MG63 (cell line): Measurements from ENCODE around the gene CHST3. TPM values are rescaled to one million over a fixed set of nuclear protein-coding genes. Genes with fewer than 3 reads are reported as not detected.

ENCODE experiments used
- DNase-seq: peaks from one replicate; pipeline ENCODE4 v3.0.0-alpha.2; 2020
- H3K27me3 ChIP-seq: fragments of 250-450 bp; sonication (Bioruptor Pico); 2 replicates; pipeline ENCODE4 v1.5.1; 2020; ENCODE audit warnings: mild to moderate bottlenecking, moderate library complexity
- H3K36me3 ChIP-seq: fragments of 250-450 bp; sonication (Bioruptor Pico); 2 replicates; pipeline ENCODE4 v1.5.1; 2020; ENCODE audit warnings: mild to moderate bottlenecking, moderate library complexity
- H3K4me3 ChIP-seq: fragments of 250-450 bp; sonication (Bioruptor Pico); 2 replicates; pipeline ENCODE4 v1.5.1; 2020; ENCODE audit warnings: mild to moderate bottlenecking, moderate library complexity
- H3K9me3 ChIP-seq: fragments of 250-450 bp; sonication (Bioruptor Pico); 2 replicates; pipeline ENCODE4 v1.5.1; 2020; ENCODE audit warnings: mild to moderate bottlenecking, moderate library complexity
- total RNA-seq: library from RNA; depleted of rRNA; stranded (reverse); fragments of >200 nt; shearing (Covaris generic); gene quantifications from 2 replicates; pipeline ENCODE4 v1.2.3, GENCODE V29; 2014; ENCODE audit warnings: low replicate concordance

The CHST3 gene
- total RNA-seq, 1 experiment from 2014 or later: 21.7 TPM

DNA sequence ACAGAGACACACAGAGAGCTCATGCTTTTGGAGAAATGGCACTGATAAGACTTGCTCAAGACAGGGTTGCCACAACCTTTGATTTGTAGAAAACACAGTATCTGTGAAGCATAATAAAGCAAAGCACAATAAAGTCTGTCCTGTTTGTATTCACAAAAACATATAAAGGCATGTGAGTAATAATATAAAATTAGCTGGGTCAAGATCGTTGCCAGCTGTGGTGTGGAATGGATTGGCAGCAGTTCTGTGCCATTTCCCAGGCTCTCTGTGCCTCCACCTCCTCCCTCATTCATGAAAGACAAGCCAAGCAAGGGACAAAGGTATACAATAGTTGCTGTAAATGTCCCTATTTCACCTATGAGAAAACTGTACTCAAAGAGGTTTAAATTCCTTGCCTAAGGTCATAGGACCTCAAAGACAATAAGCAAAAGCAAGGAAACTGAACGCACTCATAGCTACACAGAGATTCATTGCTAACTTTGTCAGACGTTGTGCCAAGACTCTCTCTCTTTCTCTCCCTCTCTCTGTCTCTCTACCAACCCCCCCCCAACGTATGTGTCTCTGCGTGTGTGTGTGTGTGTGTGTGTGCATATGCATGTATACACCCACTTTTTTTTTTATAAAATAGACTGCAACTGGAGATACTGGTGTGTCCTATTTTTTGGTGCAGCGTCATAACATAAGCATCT is 31.8 kb downstream of the CHST3 start:
- no peaks in the 10 kb centered on the region for H3K9me3 ChIP-seq
- DNase-seq: no peak
- H3K27me3 ChIP-seq: no peaks in the 10 kb centered on the region
- H3K36me3 ChIP-seq: peaks cover 18% of the 10 kb centered on the region
- no peak overlapping the region for H3K4me3 ChIP-seq

DNA sequence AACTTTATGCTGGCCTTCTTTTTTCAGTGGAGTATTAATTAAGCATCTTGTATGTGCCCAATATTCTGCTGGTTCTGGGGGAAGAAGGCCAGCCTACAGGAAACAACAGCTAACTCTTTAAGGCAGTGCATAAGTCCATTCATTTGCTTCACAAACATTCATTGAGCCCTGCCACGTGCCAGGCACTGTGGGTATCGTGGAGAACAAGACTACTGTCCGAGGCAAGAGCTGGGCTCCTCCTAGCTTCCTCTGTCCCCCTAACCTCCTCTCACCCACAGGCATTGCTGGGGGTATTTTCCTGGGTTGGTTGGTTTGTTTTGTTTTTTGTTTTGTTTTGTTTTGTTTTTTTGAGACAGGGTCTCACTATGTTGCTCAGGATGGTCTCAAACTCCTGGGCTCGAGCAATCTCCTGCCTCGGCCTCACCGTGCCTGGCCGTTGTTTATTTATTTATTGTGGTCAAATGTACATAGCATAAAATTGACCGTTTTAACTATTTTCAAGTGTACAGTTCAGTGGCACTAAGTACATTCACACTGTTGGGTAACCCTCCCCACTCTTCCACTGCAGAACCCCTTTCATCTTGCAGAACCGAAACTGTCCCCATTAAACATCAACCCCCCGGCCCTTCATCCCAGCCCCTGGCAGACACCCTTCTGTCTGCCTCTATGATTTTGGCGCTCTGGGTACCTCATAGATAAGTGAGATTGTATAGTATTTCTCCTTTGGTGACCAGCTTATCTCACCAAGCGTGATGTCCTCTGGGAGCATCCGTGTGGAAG is 32.6 kb downstream of the CHST3 start:
- Histone ChIP-seq H3K27me3 (no peaks in the 10 kb centered on the region), H3K36me3 (peaks cover 18% of the 10 kb centered on the region), H3K4me3 (no peak overlapping the region), H3K9me3 (no peaks in the 10 kb centered on the region)
- no peak for DNase-seq

DNA sequence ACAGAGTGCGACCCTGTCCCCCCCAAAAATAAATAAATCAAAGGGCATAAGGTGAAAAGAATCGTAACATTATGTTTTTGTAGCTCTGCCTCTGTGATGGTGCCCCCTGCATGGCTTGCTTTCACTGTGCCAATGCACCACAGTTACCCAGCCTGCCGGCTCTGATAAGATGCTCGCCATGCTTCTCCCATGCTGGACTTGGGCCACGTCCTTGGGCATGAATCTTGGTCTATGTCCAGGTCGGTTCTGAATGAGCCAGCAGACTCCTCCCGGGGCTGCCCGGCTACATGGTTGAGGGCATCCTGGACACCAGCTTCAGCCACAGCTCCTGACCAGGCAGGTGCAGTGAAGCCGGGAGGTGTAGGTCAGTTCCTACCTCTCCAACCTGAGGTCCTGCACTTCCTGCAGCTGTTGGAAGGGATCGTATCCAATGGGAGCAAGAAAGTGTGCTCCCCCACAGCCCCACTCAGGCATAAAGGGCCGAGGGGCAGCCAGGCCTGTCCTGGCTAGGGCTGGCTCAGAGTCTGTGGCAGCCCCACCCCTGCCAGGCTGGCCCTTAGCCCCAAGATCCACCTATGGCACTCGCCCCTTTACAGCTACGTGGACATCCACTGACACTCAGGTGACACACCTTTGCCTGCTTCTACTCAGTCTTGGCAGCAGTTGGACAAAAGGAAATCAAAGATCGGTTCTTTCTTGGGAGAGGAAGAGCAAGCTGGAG is 34.1 kb downstream of the CHST3 start:
- Histone ChIP-seq H3K27me3 (no peaks in the 10 kb centered on the region), H3K36me3 (peaks cover 16% of the 10 kb centered on the region), H3K4me3 (no peak overlapping the region), H3K9me3 (no peaks in the 10 kb centered on the region)
- peak; percentile 32 for DNase-seq

DNA sequence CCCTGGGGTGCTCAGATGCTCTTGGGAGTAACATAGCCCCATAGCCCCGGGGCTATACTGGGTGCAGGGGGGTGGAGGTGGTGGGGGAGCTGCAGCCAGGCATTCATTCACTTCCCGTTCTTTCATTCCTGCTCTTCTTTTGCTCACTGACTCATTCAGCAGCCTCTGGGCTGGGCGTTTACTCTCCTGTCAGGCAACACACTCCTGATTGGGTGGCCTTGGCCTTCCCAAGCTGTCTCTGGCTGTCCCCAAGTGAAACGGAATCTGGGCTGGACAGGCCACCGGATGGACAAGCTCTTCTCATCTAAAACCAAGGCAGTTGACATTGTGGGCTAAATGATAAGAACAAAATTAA is 34.6 kb downstream of the CHST3 start:
- H3K36me3 ChIP-seq: peaks cover 16% of the 10 kb centered on the region
- no peaks in the 10 kb centered on the region for H3K27me3 ChIP-seq
- H3K4me3 ChIP-seq: no peak overlapping the region
- H3K9me3 ChIP-seq: no peaks in the 10 kb centered on the region
- DNase-seq: peak; percentile 42

DNA sequence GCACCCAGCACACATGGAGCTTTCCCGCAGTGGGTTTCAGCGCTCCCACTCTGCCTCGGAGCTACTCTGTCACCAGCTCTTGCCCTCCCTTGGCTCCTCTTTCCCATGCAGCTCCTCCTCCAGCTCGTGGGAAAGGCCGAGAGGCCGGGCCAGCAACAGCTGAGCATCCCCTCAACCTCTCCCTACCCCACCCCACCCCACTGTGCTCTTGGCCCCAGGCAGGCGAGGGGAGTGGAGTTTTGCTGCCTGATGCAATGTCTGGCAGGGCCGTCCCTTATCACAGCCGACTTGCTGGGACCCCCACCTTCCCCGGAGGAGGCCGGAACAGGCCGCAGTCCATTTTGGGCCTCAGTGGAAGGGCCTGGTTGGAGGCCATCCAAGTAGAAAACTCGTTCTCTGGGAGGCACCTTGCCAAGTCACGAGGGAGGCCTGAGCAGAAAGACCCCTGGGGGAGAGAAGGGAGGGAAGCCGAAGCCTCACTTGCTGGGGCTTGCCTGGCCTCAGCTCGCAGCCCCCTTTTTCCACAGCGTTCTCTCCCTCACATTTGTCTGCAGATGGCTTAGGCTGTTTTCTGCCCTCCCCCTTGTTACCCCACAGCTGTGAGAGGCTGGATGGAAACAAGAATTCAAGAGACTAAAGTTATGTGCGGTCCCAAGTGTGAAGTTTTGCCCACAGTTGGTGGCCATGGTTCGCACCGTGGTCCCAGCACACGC is 35.3 kb downstream of the CHST3 start:
- DNase-seq: no peak
- Histone ChIP-seq H3K27me3 (no peaks in the 10 kb centered on the region), H3K4me3 (no peak overlapping the region)

DNA sequence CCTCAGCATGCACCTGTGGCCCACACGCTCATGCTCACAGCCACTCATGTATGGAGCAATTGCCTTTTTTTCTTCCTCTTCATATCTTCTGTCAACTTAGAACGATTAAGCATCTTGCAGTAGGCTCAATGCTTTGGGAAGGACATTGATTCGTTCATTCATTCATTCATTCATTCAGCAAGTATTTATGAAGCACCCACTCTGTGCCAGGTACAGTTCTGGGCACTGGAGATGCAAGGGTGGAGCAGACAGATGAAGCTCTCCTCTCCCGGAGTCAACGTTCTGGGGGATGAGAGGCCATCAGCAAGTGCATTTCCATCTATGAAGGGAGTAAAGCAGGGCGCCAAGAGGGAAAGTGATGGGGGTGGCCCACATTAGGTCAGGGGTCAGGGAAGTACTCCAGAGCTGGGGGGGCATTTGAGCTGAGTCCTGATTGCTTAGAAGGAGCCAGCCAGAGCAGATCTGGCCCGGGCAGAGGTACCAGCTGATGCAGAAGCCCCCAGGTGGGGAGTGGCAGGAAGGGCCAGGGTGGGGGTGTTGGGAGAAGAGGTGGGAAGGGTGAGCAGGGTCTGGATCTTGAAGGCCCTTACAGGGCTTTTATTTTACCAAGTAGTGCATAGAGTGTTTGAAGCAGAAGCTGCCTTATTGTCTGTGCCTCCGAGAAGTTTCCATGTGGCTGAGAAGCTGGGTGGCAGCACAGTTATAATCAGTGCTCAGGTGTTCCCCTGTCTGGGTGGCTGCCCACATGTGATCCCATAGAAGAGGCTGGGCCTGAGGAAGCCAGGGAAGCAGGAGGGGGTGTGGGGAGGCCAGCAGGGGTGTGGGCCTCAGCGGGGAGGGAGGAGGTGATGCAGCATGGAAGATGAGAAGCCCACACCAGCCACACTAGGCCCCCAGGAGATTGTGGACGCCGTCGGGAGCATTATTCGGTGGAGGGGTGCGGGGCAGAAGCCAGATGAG is 36.2 kb downstream of the CHST3 start:
- Histone ChIP-seq H3K27me3 (no peaks in the 10 kb centered on the region), H3K36me3 (peaks cover 24% of the 10 kb centered on the region), H3K9me3 (no peaks in the 10 kb centered on the region), H3K4me3 (no peak overlapping the region)
- no peak for DNase-seq

More for the DNA sequence above, 35.3 kb downstream of the CHST3 start:
- no peaks in the 10 kb centered on the region for H3K9me3 ChIP-seq
- peaks cover 18% of the 10 kb centered on the region for H3K36me3 ChIP-seq

DNA sequence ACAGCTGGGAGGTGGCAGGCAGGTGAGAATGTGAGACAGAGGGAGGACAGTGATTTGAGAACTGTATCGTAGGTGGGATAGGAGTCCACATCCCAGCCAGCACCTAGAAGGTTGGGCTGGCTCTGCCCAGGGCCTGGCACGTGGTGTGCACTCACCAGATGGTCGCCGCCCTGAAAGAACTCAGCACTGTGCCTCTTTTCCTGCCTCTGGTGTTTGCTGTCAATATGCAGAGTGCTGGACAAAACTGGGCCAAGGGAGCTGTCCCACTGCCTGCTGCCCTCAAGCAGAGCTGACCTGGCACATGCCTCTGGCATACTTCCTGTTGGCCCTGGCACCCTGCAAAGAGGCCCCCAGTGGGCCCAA is 36.8 kb downstream of the CHST3 start:
- H3K4me3 ChIP-seq: no peak overlapping the region
- no peaks in the 10 kb centered on the region for H3K27me3 ChIP-seq
- peaks cover 26% of the 10 kb centered on the region for H3K36me3 ChIP-seq
- no peaks in the 10 kb centered on the region for H3K9me3 ChIP-seq
- no peak for DNase-seq

DNA sequence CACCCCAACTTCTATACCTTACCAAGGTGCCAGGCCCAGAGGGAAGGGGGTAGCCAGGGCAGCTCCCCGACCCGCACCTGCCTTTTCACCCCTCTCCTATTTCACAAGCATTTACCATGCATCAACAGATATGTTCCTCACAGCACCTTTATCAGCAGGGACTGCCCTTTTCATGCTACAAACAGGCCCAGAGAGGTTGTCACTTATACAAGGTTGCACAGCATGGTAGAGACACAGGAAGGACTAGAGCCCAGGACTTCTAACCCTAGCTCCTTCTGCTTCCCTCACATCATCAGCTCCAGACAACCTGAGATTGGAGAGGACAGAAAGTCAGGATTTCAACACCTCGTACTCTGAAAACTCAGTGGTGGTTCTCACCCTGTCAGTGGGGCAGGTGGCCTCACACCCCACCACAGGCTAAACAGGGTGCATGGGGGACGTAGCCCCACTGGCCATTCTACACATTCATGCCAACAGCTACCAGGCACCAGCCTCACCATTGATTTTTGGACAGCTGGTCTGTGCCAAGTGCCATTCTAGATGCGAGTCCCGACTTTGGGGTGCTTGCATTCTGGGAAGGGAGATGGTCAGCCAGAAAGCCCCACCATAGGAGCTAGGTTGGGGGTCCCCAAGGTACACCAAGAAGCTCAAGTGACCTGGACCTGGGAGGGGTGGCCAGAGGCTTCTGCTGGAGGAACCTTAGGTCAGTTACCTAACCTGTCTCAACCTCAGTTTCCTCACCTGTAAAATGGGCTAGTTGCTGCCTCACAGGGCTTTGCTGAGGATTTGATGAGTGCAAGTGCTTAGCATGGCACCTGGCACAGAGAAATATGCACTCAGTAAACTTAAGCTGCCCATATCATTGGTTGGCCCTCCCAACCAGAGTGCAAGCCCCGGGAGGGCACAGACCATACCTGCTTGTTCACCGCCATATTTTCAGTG is 38.4 kb downstream of the CHST3 start:
- H3K36me3 ChIP-seq: peaks cover 33% of the 10 kb centered on the region
- no peaks in the 10 kb centered on the region for H3K27me3 ChIP-seq
- H3K9me3 ChIP-seq: no peaks in the 10 kb centered on the region
- DNase-seq: no peak
- no peak overlapping the region for H3K4me3 ChIP-seq

DNA sequence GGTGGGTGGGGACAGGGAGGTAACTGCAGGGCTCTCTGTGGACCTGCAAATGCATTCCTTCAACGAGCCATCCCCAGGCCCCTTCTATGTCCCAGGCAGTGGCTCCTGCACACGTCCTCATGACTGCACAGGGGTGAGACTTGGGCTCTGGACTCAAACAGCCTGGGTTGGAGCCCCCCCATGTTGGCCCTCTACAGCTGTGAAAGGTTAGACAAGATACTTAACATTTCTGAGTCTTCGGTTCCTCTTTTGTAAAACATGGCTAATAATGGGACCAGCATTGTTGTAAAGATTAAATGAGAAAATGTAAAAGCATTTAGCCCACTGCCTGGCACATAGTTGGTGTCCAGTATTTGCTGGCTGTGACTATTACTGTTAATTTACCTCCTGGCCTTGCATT is 41.8 kb downstream of the CHST3 start:
- H3K27me3 ChIP-seq: no peaks in the 10 kb centered on the region
- DNase-seq: no peak

DNA sequence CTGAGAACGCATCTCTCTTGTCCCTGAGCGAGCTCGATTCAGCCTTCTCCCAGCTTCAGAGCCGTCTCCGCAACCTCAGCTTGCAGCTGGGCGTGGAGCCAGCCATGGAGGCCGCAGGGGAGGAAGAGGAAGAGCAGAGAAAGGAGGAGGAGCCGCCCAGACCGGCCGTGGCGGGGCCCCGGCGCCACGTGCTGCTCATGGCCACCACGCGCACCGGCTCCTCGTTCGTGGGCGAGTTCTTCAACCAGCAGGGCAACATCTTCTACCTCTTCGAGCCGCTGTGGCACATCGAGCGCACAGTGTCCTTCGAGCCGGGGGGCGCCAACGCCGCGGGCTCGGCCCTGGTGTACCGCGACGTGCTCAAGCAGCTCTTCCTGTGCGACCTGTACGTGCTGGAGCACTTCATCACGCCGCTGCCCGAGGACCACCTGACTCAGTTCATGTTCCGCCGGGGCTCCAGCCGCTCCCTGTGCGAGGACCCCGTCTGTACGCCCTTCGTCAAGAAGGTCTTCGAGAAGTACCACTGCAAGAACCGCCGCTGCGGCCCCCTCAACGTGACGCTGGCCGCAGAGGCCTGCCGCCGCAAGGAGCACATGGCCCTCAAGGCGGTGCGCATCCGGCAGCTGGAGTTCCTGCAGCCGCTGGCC is 43.2 kb downstream of the CHST3 start:
- Histone ChIP-seq H3K36me3 (peaks cover 66% of the 10 kb centered on the region), H3K9me3 (no peaks in the 10 kb centered on the region), H3K4me3 (no peak overlapping the region), H3K27me3 (no peaks in the 10 kb centered on the region)
- no peak for DNase-seq

More for the DNA sequence above, 41.8 kb downstream of the CHST3 start:
- H3K36me3 ChIP-seq: peaks cover 55% of the 10 kb centered on the region
- no peaks in the 10 kb centered on the region for H3K9me3 ChIP-seq
- no peak overlapping the region for H3K4me3 ChIP-seq

DNA sequence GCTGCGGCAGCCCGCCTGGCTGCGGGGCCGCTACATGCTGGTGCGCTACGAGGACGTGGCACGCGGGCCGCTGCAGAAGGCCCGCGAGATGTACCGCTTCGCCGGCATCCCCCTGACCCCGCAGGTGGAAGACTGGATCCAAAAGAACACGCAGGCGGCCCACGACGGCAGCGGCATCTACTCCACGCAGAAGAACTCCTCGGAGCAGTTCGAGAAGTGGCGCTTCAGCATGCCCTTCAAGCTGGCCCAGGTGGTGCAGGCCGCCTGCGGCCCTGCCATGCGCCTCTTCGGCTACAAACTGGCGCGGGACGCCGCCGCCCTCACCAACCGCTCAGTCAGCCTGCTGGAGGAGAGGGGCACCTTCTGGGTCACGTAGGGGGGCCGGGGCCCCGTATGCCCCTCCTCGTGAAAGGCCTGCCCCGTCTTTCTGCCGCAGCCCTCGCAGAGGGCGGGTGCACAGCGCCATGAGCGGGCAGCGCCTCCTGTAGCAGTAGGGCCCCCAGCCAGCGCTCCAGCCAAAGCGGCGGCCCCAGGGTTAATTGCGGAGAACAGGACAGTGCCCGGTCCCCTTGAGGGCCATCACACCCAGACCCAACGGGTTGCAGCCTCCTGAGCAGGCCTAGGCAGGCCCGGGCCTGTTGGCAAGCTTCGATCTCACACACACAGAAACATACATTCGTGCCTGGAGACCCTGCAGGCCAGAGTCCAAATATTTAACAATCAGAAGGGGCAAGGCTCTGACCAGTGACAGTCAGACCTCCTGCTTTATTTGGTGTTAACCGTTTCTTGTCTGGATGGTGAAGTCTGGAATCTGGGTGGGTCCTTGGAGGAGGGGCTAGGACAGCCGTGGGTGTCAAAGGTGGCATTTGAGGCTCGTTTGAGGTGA is 44.1 kb downstream of the CHST3 start:
- no peak for DNase-seq
- H3K4me3 ChIP-seq: no peak overlapping the region
- no peaks in the 10 kb centered on the region for H3K9me3 ChIP-seq
- H3K36me3 ChIP-seq: peaks cover 71% of the 10 kb centered on the region
- no peaks in the 10 kb centered on the region for H3K27me3 ChIP-seq

DNA sequence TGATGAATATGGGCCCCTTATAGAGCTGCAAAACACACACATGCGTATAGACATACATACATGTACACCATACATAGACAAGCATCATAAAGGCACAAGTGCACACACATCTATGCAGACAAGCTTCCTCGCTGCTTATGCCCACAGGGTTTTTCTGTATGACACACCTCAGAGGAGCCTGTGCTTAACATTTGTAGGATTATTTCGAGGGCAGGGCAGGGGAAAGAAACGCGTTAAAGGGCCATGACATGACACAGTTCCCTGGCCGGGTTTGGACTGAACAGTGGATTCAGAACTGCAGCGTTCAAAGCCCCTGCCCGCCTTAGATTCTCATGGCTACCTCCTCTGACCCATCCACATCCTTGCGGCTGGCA is 44.8 kb downstream of the CHST3 start:
- H3K9me3 ChIP-seq: no peaks in the 10 kb centered on the region
- DNase-seq: no peak
- no peaks in the 10 kb centered on the region for H3K27me3 ChIP-seq
- no peak overlapping the region for H3K4me3 ChIP-seq
- peaks cover 74% of the 10 kb centered on the region for H3K36me3 ChIP-seq

DNA sequence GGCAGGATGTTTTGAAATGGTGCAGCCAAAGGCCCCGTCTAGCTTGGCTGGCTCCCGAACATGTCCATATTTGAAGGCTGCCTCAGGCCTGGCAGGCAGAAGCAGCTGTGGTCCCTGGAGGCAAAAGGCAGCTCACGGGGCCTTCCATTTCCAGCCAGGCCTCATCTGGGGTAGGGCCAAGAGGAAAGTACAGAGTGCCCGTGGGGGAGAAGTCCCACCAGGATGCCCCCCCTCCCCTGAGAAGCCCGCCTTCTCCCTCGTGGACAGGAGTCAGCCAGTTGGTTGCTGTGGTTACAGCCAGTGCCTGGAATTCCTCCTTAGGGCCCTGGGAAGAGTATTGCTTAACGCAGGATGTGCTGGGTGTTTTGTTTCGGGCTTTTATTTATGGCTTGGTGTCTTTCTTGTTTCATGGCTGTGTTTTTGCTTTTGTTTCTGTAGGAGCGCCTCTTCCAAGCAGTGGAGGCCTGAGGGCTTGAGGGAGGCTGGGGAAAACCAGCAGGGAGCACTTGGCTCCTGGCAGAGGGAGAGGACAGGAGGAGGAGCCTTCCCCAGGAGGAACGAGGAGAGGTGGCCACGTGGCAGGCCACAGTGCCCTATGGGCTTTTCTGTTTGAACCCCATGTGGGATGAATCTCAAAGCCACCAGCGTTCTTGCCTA is 45.4 kb downstream of the CHST3 start:
- Histone ChIP-seq H3K4me3 (no peak overlapping the region), H3K9me3 (no peaks in the 10 kb centered on the region), H3K27me3 (no peaks in the 10 kb centered on the region), H3K36me3 (peaks cover 74% of the 10 kb centered on the region)
- peak; percentile 92 for DNase-seq
